ENCODE results near the gene TK2. TPM values are rescaled to one million over a fixed set of nuclear protein-coding genes. Genes with fewer than 3 reads are reported as not detected.

Gene TK2
- total RNA-seq, 1 donor from 2014 or later: 25.2 TPM

DNA sequence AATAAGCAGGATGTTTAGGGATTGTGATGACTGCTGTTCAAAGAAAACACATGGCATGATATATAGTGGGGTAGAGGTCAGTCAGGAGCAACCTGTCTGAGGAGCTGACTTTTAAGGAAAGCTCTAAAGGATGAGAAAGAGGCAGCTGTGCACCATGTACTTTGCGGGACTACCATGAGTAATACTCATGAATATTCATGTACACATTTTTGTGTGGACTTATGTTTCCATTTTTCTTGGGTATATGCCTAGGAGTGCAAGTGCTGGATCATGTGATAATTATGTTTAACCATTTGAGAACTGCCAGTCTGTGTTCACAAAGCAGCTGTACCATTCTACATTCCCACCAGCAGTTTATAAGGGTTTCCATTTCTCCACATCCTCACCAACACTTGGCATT lies 87.0 kb downstream of the TK2 start:
- DNase-seq (ENCODE audit: low read depth): no peak
- no peak overlapping the region for H3K4me3 ChIP-seq (ENCODE audit: low read depth, low read length)
- H3K36me3 ChIP-seq (ENCODE audit: control insufficient read depth, insufficient read depth, low read length): no peaks in the 10 kb centered on the region
- no peaks in the 10 kb centered on the region for H3K27me3 ChIP-seq (ENCODE audit: control insufficient read depth, insufficient read depth, low read length)
- TF ChIP-seq CTCF (IDR thresholded peaks at IDR 0.05; ENCODE audit: insufficient read depth, low read length, poor library complexity, severe bottlenecking): no peak

GRCh38 chr16:66460703-66461102 lies 89.2 kb downstream of the TK2 start:
- Histone ChIP-seq H3K4me3 (ENCODE audit: low read depth, low read length) (no peak overlapping the region), H3K27me3 (ENCODE audit: control insufficient read depth, insufficient read depth, low read length) (no peaks in the 10 kb centered on the region), H3K36me3 (ENCODE audit: control insufficient read depth, insufficient read depth, low read length) (no peaks in the 10 kb centered on the region)
- no peak for TF ChIP-seq CTCF (IDR thresholded peaks at IDR 0.05; ENCODE audit: insufficient read depth, low read length, poor library complexity, severe bottlenecking)
- no peak for DNase-seq (ENCODE audit: low read depth)

GRCh38 chr16:66459878-66460277 lies 90.0 kb downstream of the TK2 start:
- Histone ChIP-seq H3K4me3 (ENCODE audit: low read depth, low read length) (no peak overlapping the region), H3K36me3 (ENCODE audit: control insufficient read depth, insufficient read depth, low read length) (no peaks in the 10 kb centered on the region), H3K27me3 (ENCODE audit: control insufficient read depth, insufficient read depth, low read length) (no peaks in the 10 kb centered on the region)
- DNase-seq (ENCODE audit: low read depth): no peak
- no peak for TF ChIP-seq CTCF (IDR thresholded peaks at IDR 0.05; ENCODE audit: insufficient read depth, low read length, poor library complexity, severe bottlenecking)

GRCh38 chr16:66458853-66459252 lies 91.1 kb downstream of the TK2 start:
- Histone ChIP-seq H3K27me3 (ENCODE audit: control insufficient read depth, insufficient read depth, low read length) (no peaks in the 10 kb centered on the region), H3K36me3 (ENCODE audit: control insufficient read depth, insufficient read depth, low read length) (no peaks in the 10 kb centered on the region), H3K4me3 (ENCODE audit: low read depth, low read length) (no peak overlapping the region)
- TF ChIP-seq CTCF (IDR thresholded peaks at IDR 0.05; ENCODE audit: insufficient read depth, low read length, poor library complexity, severe bottlenecking): no peak
- no peak for DNase-seq (ENCODE audit: low read depth)

DNA sequence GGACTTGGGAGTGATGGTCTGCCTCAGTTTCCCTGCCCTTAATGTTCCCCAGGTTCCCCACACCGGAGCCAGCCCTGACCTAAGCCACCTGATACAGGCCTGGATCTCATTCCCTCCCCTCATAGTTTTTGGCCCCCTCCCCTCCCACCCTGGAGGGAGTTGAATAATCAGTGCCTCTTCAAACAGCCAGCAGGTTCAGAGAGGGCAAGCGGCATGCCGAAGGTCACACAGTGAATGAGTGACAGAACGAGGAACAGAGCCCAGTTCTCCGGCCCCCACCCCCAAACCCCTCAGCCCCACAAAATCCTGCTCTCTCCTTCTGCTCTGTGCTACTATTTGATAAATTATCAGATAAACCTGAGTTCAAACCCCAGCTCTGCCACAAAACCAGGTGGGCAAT lies 91.6 kb downstream of the TK2 start:
- no peak for DNase-seq (ENCODE audit: low read depth)
- H3K4me3 ChIP-seq (ENCODE audit: low read depth, low read length): no peak overlapping the region
- H3K36me3 ChIP-seq (ENCODE audit: control insufficient read depth, insufficient read depth, low read length): no peaks in the 10 kb centered on the region
- TF ChIP-seq CTCF (IDR thresholded peaks at IDR 0.05; ENCODE audit: insufficient read depth, low read length, poor library complexity, severe bottlenecking): no peak
- no peaks in the 10 kb centered on the region for H3K27me3 ChIP-seq (ENCODE audit: control insufficient read depth, insufficient read depth, low read length)

Other genes with a start within 250 kb of the TK2 start
- gene CDH5, start 183.4 kb downstream of the TK2 start, total RNA-seq: 0.67 and 2.1 TPM in 2 replicates
- 6.7 and 8.8 TPM in 2 replicates for gene BEAN1, start 122.8 kb downstream of the TK2 start, total RNA-seq
- gene CKLF, start 2.5 kb upstream of the TK2 start, total RNA-seq: 120 and 129 TPM in 2 replicates
- 4.3 and 9.0 TPM in 2 replicates for gene CMTM1, start 16.3 kb upstream of the TK2 start, total RNA-seq
- gene CMTM2, start 29.3 kb upstream of the TK2 start, total RNA-seq: 0.54 and 1.4 TPM in 2 replicates
- gene CMTM3, start 54.6 kb upstream of the TK2 start, total RNA-seq: 244 and 292 TPM in 2 replicates
- gene CMTM4, start 146.6 kb upstream of the TK2 start, total RNA-seq: 74.3 and 75.2 TPM in 2 replicates
- 109 and 126 TPM in 2 replicates for gene DYNC1LI2, start 201.5 kb upstream of the TK2 start, total RNA-seq

All from kidney epithelial cell (primary cell).